HFFc6 (cell line): ENCODE measurements around the gene MFF. TPM values are rescaled to one million over a fixed set of nuclear protein-coding genes. Genes with fewer than 3 reads are reported as not detected.
A peak's percentile ranks its signal among the peaks of the same experiment; 100 is the strongest.
"Not testable (repeated sequence)": the region's sequence is repeated elsewhere in the genome, so short reads cannot be mapped to it uniquely, and the experiment has no call there.

Experiments
- DNase-seq: peaks from one replicate; pipeline ENCODE4 v3.0.0-alpha.2; 2018
- H3K27ac Mint-ChIP-seq: 2 replicates; pipeline ENCODE4 v1.8.0; 2020; ENCODE audit warnings: mild to moderate bottlenecking, mixed read lengths
- H3K27me3 Mint-ChIP-seq: 2 replicates; pipeline ENCODE4 v1.8.0; 2021; ENCODE audit warnings: mild to moderate bottlenecking, moderate library complexity, mixed read lengths; ENCODE audit not compliant: insufficient read depth
- H3K36me3 Mint-ChIP-seq: 2 replicates; pipeline ENCODE4 v1.8.0; 2021; ENCODE audit warnings: low read depth, mixed read lengths
- H3K4me1 Mint-ChIP-seq: 2 replicates; pipeline ENCODE4 v1.8.0; 2020; ENCODE audit warnings: low read depth, mixed read lengths
- H3K4me3 Mint-ChIP-seq: 2 replicates; pipeline ENCODE4 v1.8.0; 2020; ENCODE audit warnings: mild to moderate bottlenecking, moderate library complexity, mixed read lengths
- H3K9me3 Mint-ChIP-seq: 2 replicates; pipeline ENCODE4 v1.8.0; 2020; ENCODE audit warnings: mild to moderate bottlenecking, mixed read lengths
- total RNA-seq, 6 experiments: library from RNA; stranded (reverse); fragmentation: NEBNext Ultra II Directional; extraction: Animal tissue kit (Norgen Biotek cat#: 25700); gene quantifications; 2 replicates in 1 of 6; 3 replicates in 5 of 6; pipeline ENCODE4 v1.2.3, GENCODE V29; 2021
- TF ChIP-seq, protein P1 (sequence below): fragments of 200-600 bp; sonication (generic); IDR thresholded peaks from 2 replicates; pipeline ENCODE4 v1.5.0; 2021; ENCODE audit warnings: antibody characterized with exemption, mild to moderate bottlenecking

The MFF gene
- total RNA-seq, 6 experiments from 2014 or later = 53.7 to 75.0 (median 65.6) TPM

DNA sequence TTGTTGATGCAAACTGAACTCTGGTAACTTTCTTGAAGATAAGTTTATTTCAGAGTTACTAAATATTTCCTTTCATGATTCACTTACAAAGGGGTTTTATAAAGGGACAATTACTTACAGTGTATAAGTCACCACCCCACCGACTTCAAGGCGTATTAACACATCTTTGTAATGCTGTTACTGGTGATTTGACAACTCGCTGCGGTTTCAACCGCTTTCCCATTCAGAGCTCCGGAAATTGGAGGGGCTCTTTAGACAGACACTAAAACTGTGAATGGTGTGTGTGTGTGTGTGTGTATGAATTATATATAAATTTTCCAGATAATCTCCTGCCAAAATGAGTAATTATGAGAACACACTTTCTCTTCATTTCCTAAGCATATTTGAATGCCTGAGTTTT lies 49.1 kb downstream of the MFF start:
- H3K36me3 Mint-ChIP-seq = no peaks in the 10 kb centered on the region
- peak overlapping the region; percentile 12; the same call in 1 of the 2 replicates for H3K4me3 Mint-ChIP-seq
- H3K4me1 Mint-ChIP-seq = peaks cover 85% of the 10 kb centered on the region
- TF ChIP-seq, protein P1, sequence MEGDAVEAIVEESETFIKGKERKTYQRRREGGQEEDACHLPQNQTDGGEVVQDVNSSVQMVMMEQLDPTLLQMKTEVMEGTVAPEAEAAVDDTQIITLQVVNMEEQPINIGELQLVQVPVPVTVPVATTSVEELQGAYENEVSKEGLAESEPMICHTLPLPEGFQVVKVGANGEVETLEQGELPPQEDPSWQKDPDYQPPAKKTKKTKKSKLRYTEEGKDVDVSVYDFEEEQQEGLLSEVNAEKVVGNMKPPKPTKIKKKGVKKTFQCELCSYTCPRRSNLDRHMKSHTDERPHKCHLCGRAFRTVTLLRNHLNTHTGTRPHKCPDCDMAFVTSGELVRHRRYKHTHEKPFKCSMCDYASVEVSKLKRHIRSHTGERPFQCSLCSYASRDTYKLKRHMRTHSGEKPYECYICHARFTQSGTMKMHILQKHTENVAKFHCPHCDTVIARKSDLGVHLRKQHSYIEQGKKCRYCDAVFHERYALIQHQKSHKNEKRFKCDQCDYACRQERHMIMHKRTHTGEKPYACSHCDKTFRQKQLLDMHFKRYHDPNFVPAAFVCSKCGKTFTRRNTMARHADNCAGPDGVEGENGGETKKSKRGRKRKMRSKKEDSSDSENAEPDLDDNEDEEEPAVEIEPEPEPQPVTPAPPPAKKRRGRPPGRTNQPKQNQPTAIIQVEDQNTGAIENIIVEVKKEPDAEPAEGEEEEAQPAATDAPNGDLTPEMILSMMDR = no peak
- no peak overlapping the region for H3K27ac Mint-ChIP-seq
- DNase-seq = peak; percentile 7
- H3K27me3 Mint-ChIP-seq = no peaks in the 10 kb centered on the region; the same call in none of the 2 replicates
- H3K9me3 Mint-ChIP-seq = no peaks in the 10 kb centered on the region

GRCh38 chr2:227376656-227377396 lies 51.8 kb downstream of the MFF start:
- Mint-ChIP-seq H3K27ac (peak overlapping the region; percentile 74), H3K4me3 (peak overlapping the region; percentile 56)

DNA sequence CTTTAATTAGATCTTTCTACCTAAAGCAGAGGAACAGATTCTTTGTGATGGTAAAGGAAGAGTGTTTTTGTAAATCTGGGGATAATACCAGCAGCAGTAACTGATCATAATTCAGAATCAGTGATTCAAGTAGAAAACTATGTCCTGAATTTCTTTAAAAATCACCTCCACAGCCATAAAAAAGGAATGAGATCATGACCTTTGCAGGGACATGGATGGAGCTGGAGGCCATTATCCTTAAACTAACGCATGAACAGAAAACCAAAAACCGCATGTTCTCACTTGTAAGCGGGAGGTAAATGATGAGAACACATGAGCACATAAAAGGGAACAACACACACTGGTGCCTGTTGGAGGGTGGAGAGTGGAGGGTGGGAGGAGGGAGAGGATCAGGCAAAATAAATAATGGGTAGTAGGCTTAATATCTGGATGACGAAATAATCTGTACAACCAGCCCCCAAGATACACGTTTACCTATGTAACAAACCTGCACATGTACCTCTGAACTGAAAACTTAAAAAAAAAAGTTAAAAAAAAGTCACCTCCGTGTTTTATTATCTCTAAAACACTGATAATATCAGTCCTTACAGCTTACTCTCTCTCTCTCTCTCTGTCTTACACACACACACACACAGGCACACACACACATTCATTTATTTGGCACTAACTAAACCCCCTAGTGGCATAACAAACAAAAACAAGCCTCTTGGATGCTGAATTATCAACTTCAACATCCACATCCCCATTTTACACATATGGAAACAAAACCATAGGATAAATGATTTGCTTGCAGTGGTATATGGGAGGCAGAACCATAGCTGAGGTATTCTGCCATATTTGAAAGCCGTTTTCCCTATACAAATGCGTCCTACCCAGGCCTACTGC lies 52.7 kb downstream of the MFF start:
- Mint-ChIP-seq H3K27ac (peak overlapping the region; percentile 74), H3K4me1 (peaks cover 67% of the 10 kb centered on the region), H3K36me3 (no peaks in the 10 kb centered on the region), H3K4me3 (peak overlapping the region; percentile 56), H3K27me3 (no peaks in the 10 kb centered on the region; the same call in none of the 2 replicates), H3K9me3 (no peaks in the 10 kb centered on the region)
- DNase-seq = peak; percentile 13
- TF ChIP-seq, protein P1 = peak; percentile 47; the same call in 1 of the 2 replicates

More at GRCh38 chr2:227376656-227377396, 51.8 kb downstream of the MFF start:
- H3K4me1 Mint-ChIP-seq = peaks cover 68% of the 10 kb centered on the region
- no peaks in the 10 kb centered on the region for H3K36me3 Mint-ChIP-seq
- H3K9me3 Mint-ChIP-seq = no peaks in the 10 kb centered on the region
- no peaks in the 10 kb centered on the region; the same call in none of the 2 replicates for H3K27me3 Mint-ChIP-seq
- peak; percentile 42 for DNase-seq
- TF ChIP-seq, protein P1 = no peak

- H3K4me1 Mint-ChIP-seq = peaks cover 60% of the 10 kb centered on the region
- H3K27me3 Mint-ChIP-seq = no peaks in the 10 kb centered on the region; the same call in none of the 2 replicates
- TF ChIP-seq, protein P1 = no peak
- H3K9me3 Mint-ChIP-seq = no peaks in the 10 kb centered on the region
- H3K4me3 Mint-ChIP-seq = peak overlapping the region; percentile 38; the same call in 1 of the 2 replicates
- no peaks in the 10 kb centered on the region for H3K36me3 Mint-ChIP-seq
- peak overlapping the region; percentile 74 for H3K27ac Mint-ChIP-seq
- peak; percentile 57 for DNase-seq
These were observed 53.3 kb downstream of the MFF start for GRCh38 chr2:227378371-227378782.

- no peak for DNase-seq
- Mint-ChIP-seq H3K27me3 (no peaks in the 10 kb centered on the region; the same call in none of the 2 replicates), H3K4me3 (peak within 1 kb of the TSS; percentile 38; the same call in 1 of the 2 replicates), H3K9me3 (no peaks in the 10 kb centered on the region), H3K4me1 (peaks cover 59% of the 10 kb centered on the region), H3K27ac (peak within 1 kb of the TSS; percentile 74), H3K36me3 (no peaks in the 10 kb centered on the region)
- TF ChIP-seq, protein P1 = no peak
These were observed 54.0 kb downstream of the MFF start, which contains the start of gene TM4SF20 for GRCh38 chr2:227379095-227379494. TM4SF20 (minus strand) TSS chr2:227379306; CDS start chr2:227379268, 38 bp downstream.

- peaks cover 30% of the 10 kb centered on the region for H3K4me1 Mint-ChIP-seq
- not testable (repeated sequence) for H3K4me3 Mint-ChIP-seq, H3K27me3 Mint-ChIP-seq, H3K9me3 Mint-ChIP-seq, H3K27ac Mint-ChIP-seq, H3K36me3 Mint-ChIP-seq, DNase-seq
These were observed 57.3 kb downstream of the MFF start for GRCh38 chr2:227382241-227382835.
